Fibroblast of mammary gland (primary cell): Measurements from ENCODE around the gene CCDC12.

Source experiments
- DNase-seq: peaks from one replicate; pipeline ENCODE4 v3.0.0-alpha.2; 2010; ENCODE audit warnings: low read depth
- H3K4me3 ChIP-seq: 2 replicates; pipeline ENCODE4 v1.5.1; 2011; ENCODE audit warnings: low read depth, mild to moderate bottlenecking, low read length, moderate library complexity; ENCODE audit not compliant: control insufficient read depth
- TF ChIP-seq, protein P1 (sequence below): conservative IDR thresholded peaks from 2 replicates; pipeline ENCODE4 v1.5.1; 2011; ENCODE audit warnings: low read depth, low read length, inconsistent platforms; ENCODE audit not compliant: control insufficient read depth, insufficient read depth

CCDC12 gene

DNA sequence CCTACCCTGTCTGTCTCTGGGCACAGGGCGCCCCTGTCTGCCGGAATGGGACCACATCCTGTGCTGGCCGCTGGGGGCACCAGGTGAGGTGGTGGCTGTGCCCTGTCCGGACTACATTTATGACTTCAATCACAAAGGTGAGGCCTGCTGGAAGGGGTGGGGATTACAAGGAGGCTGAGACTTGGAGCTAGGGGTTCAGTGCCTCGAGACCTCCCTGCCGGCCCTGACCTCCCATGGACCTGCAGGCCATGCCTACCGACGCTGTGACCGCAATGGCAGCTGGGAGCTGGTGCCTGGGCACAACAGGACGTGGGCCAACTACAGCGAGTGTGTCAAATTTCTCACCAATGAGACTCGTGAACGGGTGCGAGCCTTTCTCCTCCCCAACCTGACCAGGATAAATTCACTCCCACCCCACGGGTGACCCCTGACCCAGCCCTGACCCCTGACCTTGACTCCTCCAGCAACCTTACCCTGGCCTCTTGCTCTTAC lies 78.7 kb downstream of the CCDC12 start:
- DNase-seq = no peak
- no peak overlapping the region for H3K4me3 ChIP-seq
- TF ChIP-seq, protein P1, sequence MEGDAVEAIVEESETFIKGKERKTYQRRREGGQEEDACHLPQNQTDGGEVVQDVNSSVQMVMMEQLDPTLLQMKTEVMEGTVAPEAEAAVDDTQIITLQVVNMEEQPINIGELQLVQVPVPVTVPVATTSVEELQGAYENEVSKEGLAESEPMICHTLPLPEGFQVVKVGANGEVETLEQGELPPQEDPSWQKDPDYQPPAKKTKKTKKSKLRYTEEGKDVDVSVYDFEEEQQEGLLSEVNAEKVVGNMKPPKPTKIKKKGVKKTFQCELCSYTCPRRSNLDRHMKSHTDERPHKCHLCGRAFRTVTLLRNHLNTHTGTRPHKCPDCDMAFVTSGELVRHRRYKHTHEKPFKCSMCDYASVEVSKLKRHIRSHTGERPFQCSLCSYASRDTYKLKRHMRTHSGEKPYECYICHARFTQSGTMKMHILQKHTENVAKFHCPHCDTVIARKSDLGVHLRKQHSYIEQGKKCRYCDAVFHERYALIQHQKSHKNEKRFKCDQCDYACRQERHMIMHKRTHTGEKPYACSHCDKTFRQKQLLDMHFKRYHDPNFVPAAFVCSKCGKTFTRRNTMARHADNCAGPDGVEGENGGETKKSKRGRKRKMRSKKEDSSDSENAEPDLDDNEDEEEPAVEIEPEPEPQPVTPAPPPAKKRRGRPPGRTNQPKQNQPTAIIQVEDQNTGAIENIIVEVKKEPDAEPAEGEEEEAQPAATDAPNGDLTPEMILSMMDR = no peak

DNA sequence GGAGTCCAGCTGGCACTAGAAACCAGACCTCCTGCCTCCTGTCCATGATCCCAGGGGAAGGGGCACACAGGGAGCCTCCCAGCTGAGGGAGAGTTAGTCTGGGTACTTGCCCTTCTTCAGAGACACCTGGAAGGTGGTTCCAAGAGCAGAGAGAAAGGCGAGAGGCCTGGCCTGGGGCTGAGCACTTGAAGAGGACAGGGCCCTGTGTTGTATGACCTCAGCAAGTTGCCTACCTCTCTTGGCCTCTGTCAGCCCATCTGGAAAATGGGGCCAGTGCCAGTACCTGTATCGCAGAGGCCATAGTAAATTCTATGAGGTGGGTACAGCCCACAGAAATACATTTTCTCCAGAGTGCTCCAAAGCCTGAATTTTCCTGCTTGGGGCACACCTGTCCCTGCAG lies 79.5 kb downstream of the CCDC12 start:
- DNase-seq = no peak
- H3K4me3 ChIP-seq = no peak overlapping the region
- TF ChIP-seq, protein P1 = no peak

DNA sequence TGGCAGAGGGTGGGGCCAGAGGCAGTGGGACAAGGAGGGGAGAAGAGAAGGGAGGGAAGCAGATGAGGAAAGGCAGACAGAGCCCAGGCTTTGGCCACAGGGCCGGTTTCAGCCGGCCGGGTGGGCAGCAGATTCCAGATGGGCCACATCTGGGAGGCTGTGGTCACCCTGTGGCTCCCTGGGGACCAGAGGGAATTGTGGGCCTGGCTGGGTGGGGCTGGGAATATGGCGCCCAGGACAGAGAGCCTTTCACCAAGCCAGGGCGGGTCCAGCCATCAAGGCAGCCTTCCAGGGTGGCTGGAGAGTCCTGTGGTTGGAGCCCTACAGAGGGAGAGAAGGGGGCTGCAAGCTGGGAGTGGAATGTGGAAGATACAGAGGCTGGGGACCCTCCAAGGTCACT lies 80.2 kb downstream of the CCDC12 start:
- H3K4me3 ChIP-seq = no peak overlapping the region
- peak; percentile 7 for DNase-seq
- TF ChIP-seq, protein P1 = no peak

DNA sequence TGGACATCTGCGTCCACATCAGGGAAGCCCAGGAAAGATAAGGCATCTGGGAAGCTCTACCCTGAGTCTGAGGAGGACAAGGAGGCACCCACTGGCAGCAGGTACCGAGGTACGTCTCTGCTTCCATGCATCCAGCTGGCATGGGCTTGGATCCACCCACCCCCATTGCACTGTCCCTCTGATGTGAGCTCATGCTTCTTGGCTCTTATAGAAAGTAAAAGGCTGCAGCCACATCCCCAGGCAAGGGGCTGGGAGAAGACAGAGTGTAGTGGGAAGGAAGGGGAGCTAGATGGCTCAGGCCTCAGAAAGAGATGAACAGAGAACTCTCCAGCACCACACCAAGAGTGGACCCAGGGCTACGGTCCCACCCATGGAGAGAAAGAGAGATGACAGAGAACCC lies 80.8 kb downstream of the CCDC12 start:
- H3K4me3 ChIP-seq = no peak overlapping the region

DNA sequence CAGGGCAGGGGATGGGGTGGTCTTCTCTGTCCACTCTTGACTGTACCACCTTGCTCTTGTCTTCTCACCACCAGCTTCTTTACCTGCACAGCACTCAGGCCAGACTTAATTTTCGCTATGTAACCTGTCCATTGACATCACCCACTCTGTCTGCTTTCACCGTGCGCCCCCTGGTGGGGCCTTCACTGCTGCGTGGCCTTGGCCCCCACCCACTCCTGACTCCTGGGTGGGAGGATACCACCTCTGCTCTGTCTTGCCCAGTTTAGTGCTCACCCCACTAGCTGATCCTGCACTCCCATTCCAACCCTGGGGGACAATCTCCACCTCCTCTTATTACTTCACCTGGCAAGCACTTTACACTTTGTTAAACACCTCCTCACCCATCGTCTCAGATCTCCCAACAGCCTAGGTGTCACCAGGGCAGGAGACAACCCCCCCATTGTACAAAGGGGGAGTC lies 81.3 kb downstream of the CCDC12 start:
- H3K4me3 ChIP-seq = no peak overlapping the region
- DNase-seq = peak; percentile 41
- TF ChIP-seq, protein P1 = peak; percentile 84

More for the DNA sequence above, 80.8 kb downstream of the CCDC12 start:
- TF ChIP-seq, protein P1 = no peak
- no peak for DNase-seq

DNA sequence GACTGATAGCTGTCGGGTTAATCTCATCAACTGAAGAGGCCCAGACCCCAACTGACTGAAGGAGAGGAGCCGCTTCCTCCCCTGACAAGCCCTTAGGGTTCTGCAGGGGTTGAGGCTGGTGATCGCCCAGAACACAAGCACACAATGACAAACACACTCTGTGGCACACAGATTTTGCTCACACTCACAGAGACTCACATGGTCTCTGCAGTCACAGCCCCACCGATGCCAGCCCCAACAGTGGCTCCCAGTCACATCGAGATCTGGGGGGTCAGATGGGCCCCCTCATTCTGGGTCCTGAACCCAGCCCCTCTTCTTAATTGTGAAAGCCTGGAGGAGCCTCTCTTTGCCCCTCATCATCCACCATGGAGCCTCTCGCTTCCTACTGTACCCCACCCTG lies 82.3 kb downstream of the CCDC12 start:
- no peak for DNase-seq
- TF ChIP-seq, protein P1 = no peak

DNA sequence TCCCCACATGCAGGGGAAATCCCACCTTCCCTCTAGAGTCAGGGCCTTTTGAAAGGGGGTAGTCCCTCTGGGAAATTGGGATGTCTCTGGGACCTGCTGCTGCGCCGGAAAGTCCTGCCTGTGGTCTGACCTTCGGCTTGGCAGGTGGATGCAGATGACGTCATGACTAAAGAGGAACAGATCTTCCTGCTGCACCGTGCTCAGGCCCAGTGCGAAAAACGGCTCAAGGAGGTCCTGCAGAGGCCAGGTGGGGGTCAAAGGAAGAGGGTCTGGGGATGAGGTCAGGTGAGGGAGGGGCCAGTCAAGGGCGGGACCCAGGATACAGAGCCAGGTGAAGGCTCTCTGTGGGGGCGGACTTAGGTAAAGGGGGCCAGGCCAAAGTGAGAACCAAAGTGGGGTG lies 82.8 kb downstream of the CCDC12 start:
- H3K4me3 ChIP-seq = no peak overlapping the region
- DNase-seq = no peak
- TF ChIP-seq, protein P1 = no peak

More for the DNA sequence above, 82.3 kb downstream of the CCDC12 start:
- H3K4me3 ChIP-seq = no peak overlapping the region
